NCI-H2081 (cell line): Measurements from ENCODE around the gene IQSEC1.

Experiments
- DNase-seq, 2 experiments: peaks; one replicate each; lab custom pipeline; 2025; lab: John Stamatoyannopoulos, UW

IQSEC1 gene

DNA sequence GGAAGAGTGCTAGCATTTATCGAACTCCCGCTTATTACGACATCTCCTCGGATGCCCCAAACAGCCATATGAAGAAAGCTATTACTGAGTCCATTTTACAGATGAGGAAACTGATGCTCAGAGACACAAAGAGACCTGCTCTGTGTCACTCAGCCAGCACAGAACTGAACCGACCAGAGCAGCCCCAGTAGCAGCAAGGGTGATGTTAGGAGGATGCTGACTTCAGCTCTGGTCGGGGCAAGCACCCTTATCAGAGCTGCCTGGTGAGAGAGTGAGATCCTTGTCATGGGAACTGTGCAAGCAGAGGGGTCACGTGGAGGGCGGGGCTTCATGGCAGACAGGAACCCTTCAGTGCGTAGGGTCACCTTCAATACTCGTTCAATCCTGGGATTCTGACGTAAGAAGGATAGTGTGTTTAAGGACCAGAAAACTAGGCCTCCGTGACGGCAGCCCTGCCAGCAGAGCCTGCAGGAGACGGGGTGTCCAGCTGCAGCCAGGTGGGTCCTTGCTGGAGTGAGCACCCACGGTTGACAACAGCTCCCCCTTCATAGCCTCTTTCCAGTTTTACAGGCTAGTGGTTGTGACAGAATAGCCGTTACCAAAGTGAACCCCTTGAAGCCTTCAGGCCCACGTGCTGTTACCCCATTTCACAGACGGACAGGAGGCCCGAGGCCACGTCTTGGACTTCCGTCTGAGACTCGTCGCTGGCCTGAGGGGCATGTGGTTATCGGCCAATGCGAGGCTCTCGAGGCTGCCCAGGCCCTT lies 12.0 kb upstream of the IQSEC1 start:
- no peak for DNase-seq

DNA sequence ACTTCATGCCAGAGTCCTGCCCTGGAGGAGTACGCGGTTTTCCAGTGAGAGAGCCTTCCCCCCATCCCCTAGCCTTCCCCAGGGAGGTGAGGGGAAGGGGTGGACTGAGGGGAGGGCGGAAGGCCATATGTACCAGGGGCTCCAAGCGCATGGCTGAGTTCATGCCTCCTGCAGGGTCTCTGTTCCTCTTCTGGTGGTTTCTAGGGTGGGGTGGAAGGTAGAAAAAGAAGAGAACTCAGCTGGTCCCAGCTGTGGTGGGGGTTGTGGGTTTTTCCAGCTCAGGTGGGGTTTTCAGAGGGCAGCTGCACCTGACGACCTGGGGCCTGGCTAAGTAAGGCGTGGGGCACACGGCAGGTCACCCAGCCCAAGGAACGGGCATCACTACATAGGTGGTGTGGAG lies 10.7 kb upstream of the IQSEC1 start:
- DNase-seq, result no peak

- DNase-seq, result no peak
Observed at GRCh38 chr3:13083254-13083653, 10.0 kb upstream of the IQSEC1 start.

DNA sequence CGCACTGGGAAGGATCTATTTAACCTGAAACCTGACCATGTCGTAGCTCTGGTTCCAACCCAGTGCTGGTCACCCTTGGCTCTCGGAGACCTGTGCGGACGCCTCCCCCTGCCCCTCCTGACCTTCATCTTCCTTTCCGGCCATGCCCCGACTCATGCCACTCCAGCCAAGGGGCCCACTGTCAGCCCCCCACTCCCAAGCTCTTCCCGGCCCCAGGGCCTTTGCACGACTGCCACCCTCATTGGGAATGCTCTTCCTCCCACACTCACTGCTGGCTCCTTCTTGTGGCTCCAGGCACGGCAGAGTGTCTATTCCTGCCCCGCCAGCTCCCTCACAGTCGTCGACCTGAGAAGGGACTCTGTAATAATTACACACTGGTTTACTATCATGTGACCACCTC lies 9.4 kb upstream of the IQSEC1 start:
- no peak for DNase-seq

DNA sequence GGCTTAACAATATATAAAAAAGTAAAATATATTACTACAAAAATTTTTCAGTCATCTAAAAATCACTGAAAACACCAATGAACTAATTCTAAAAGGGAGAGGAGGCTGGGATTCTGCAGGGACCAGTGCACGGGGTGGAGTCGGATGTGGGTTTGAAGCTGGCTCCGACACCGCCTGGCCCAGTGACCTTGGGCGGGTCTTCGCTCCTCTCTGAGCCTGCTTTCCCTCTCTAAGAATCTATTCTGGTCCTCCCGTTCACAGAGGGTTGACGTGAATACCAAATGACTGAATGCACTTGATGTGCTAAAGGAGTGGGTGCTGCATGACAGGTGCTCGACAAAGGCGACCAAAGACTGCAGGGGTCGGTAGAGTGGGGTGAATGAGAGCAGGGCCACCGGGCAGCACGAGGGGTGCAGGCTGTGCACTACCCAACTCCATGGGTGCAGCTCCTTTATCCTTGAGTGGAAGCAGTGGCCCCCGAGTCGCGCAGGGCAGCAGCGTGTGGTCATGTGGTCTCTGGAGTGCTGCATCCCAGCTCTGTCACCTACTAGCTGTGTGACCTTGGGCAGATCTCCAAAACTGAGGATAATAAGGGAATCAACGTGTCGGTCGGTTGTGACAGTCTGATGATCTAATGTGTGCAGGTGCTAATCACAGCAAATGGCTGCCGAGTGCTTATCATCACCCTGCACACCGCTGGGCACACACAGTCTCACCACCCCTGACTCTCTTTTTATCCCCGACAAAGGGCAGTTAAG lies 8.6 kb upstream of the IQSEC1 start:
- DNase-seq, result no peak

- no peak for DNase-seq
Observed at GRCh38 chr3:13080591-13080990, 7.4 kb upstream of the IQSEC1 start.

GRCh38 chr3:13080026-13080425 lies 6.8 kb upstream of the IQSEC1 start:
- DNase-seq, result no peak

DNA sequence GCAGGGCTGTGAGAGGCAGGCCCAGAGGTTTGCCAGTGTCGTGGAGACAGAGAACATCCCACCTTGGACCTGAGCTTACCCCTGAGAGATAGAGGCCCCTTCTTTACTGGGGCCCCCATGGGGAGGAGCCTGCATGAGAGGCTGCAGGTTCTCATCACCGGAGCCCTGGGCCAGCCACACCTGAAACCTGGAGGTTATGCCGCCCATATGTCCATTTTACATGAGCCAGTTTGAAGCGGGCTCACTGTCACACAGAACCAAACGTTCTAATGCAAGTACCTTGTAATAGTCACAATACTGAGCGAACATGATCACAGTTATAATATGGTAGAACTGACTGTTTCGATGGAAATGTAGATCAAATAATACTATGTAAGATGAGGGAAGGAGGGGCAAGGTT lies 6.3 kb upstream of the IQSEC1 start:
- no peak for DNase-seq

DNA sequence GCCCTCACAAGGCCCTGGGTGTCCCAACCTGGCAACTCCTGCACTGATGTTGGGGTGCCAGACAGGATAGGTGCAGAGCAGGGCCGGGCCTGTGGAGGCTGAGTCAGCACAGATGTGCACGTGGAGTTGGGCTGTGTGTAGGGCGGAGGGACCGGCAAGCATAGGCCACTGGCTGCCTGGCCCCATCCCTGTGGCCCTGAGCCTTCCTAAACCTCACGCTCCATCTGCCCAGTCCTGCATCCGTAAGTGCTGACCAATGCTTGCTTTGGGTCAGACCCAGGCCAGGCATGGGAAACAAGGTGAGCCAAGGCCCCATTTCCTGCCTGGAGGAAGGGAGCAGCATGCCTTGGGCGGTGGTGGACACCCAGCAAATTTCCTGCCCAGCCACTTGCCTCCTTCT lies 5.8 kb upstream of the IQSEC1 start:
- no peak for DNase-seq

DNA sequence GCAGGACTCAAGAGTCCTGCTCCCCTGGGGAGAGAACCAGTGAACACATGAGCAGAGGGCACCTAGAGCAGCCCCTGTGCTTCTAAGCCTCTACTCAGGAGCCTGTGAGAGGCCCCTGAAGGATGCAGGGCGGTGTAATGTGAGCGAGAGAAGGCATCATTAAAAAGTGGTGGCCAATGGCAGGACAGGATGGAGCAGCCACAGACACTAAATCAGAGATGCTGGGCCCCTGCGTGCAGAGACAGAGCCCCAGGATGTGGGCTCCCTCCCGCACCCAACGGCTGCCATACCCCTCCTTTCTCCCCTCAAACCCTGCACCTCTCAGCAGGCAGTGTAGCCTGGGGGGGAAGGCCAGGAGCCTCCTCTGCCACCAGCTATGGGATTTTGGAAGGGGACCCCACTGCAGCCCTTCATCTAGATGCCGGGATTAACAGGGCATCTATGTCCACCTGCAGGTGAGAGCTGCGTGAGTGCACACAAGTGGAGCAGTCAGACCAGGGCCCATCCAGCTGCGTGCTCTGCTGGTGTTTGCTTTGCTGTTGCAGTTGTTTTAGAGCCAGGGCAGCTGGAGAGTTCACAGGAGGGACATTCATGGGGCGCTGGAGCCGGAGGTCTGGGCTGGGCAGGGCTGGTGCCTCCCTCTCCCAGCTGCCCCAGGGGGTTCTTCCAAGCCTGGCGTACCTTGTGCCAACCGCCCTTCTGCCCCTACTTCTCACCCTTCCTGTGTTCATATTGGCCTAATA lies 5.1 kb upstream of the IQSEC1 start:
- DNase-seq, result peak; percentile 62 to 87

DNA sequence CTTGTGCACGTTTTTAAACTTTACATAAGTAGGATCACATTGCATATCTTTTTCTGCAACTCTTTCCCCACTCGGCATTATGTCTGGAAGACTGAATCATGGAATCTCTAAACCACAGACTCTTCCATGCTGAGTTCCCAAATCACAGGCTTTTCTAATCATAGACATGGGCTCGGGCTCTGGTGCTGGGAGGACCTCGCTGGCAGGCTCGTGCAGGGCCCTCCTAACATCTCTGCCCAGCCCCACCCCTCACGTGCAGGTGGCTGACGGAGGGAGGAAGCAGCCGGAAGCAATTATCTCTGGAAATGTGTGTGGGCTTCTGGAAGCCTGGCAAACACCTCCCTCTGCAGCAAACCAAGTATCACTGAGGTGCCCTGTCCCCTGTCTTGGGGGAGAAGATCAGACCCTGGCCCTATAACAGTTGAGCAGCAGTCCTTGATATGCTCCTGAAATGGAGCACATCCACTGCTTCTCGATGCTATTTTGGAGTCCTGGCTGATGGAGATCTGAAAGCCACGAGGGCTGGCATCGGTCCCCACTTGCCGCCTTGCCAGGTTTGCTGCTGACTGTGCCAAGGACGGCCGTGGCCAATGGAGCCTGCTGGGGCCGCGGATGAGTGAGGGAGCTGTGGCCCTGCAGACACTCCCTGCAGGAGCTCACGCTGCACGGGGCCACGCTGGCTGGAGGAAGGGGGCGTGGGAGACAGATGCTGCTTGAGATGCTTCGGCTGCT lies 4.4 kb upstream of the IQSEC1 start:
- peak; percentile 83 to 88 for DNase-seq

DNA sequence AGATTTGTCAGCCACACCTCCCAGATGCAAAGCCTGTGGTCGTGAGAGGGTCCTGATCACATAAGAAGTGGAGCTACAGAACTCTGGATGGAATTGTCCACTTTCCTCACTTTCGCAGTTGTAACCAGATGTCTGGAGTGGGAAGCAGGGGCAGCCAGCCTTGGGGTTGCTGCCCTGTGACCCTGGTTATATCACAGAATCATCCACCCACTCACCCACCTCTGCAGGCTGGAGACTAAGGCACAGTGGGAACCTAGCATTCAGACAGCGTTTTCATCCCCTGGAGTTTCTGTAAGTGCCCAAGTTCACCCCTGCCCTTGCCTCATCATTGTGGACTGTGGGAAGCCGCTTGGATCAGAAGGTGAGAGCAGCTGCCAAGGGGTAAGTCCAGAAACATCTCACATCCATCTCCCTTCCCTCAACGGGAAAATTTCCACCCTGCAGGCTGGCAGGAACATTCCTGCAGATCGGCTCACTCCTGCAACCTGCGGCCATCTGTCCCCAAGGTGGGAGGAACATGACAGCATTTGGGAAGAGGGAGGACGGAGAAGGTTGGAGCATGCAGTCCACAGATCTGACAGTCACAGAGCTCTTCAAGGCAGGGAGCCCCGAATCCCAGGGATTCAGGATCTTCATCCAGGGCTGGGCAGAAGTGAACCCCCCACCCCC lies 2.9 kb upstream of the IQSEC1 start:
- DNase-seq, result no peak

GRCh38 chr3:13075318-13075717 lies 2.1 kb upstream of the IQSEC1 start:
- no peak for DNase-seq

DNA sequence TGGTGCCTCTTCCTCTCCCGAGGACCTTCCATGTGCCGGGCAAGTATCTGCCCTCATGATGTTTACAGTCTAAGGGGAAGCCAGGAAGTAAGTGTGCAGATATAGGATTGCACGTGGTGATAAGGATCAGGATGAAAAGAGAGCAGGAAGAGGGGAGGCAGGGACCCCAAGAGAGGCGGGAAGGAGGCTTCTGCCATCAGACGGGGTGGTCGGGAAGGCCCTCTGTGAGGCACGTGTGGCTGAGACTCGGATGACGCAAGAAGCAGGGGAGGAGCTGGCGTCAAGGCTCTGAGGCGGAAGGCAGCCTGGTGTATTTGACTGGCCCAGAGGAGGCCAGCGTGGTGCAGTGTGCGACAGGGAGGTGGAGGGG lies 762 bp upstream of the IQSEC1 start:
- DNase-seq, result no peak

- DNase-seq, result no peak
Observed at GRCh38 chr3:13072600-13073325, 466 bp downstream of the IQSEC1 start.

DNA sequence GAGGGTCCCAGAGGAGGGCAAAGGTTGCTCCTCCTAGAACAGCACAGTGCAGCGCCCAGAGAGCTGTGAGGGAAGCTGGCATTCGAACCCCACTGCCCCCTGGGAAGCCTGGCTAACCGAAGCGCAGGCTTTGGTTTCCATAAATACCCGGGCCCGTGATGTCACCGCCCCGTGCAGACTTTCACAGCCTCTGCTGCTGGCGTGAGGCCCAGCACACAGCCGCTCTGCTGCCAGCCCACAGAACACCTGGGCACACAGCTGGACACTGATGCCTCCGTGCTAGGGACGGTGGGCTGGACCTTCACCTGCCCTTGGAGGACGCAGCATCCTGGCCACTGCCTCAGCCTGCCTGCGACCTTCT lies 1.0 kb downstream of the IQSEC1 start:
- no peak for DNase-seq

DNA sequence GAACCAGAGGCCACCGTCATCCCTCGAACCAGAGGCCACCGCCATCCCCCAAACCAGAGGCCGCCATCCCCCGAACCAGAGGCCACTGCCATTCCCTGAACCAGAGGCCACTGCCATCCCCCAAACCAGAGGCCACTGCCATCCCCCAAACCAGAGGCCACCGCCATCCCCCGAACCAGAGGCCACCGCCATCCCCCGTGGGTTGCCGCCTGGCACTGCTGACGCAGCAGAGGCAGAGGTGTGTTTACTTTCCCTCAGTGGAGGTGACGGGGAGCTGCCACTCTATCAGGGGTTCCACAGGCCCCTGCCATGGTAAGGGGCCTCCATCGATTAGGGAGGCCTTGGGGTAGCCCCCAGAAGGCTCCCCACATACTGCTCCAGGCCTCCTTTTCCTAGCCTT lies 1.5 kb downstream of the IQSEC1 start:
- no peak for DNase-seq

- no peak for DNase-seq
Observed at GRCh38 chr3:13070391-13071070, 2.7 kb downstream of the IQSEC1 start.

GRCh38 chr3:13069495-13069894 lies 3.7 kb downstream of the IQSEC1 start:
- DNase-seq, result peak in 1 of 2 experiments; percentile 34

- DNase-seq, result no peak
Observed at GRCh38 chr3:13068269-13069010, 4.8 kb downstream of the IQSEC1 start.
